A549 (cell line): ENCODE measurements around the gene MTHFSD. TPM values are rescaled to one million over a fixed set of nuclear protein-coding genes. Genes with fewer than 3 reads are reported as not detected.

Experiments
- ATAC-seq, 2 experiments: fragments of 200-7000 bp in 1 of 2; fragments of >200 bp in 1 of 2; cut with Nextera tagmentation in 1 of 2; cut with Tn5 transposase in 1 of 2; 3 replicates each; pipeline versions ENCODE4 v1.8.0 to v1.9.1; 2018 to 2020; ENCODE audit warnings: mild to moderate bottlenecking in 1 of 2, moderate library complexity in 1 of 2
- CTCF ChIA-PET: fragments of 300-600 bp; sonication (Branson Sonifier 250); formaldehyde crosslinking; extraction: SDS; loops from one replicate; lab custom pipeline; 2021; ENCODE audit warnings: antibody characterized with exemption, inconsistent platforms; lab: Yijun Ruan, JAX
- POLR2A ChIA-PET: fragments of 350-600 bp; formaldehyde crosslinking; extraction: SDS; loops from one replicate; lab custom pipeline; 2021; ENCODE audit warnings: antibody characterized with exemption, inconsistent platforms; lab: Yijun Ruan, JAX
- DNase-seq, 2 experiments: peaks; one replicate each; pipeline versions ENCODE4 v3.0.0 to v3.0.0-alpha.2; 2011 to 2016; ENCODE audit warnings: low read depth in 1 of 2, low spot score in 1 of 2
- FAIRE-seq: peaks from 2 replicates; lab custom pipeline; 2011; peaks lifted over from hg19 to GRCh38; lab: Jason Lieb, UNC
- H3K27ac ChIP-seq, 2 experiments: fragments of >200 bp; sonication (Bioruptor Twin); formaldehyde crosslinking; 3 replicates each; pipeline ENCODE4 v1.5.1; 2016 to 2017
- H3K4me1 ChIP-seq: fragments of >200 bp; sonication (Bioruptor Twin); formaldehyde crosslinking; 3 replicates; pipeline ENCODE4 v1.6.1; 2016
- H3K4me2 ChIP-seq: fragments of >200 bp; sonication (Bioruptor Twin); formaldehyde crosslinking; 3 replicates; pipeline ENCODE4 v1.6.1; 2016
- H3K4me3 ChIP-seq: fragments of >200 bp; sonication (Bioruptor Twin); formaldehyde crosslinking; 3 replicates; pipeline ENCODE4 v1.5.1; 2016
- H3K9me3 ChIP-seq: fragments of >200 bp; sonication (Bioruptor Twin); formaldehyde crosslinking; 3 replicates; pipeline ENCODE4 v1.6.1; 2016
- BHLHE40 ChIP-seq: IDR thresholded peaks from 2 replicates; pipeline ENCODE4 v1.6.1; 2012; ENCODE audit warnings: low read depth, low read length, inconsistent platforms
- CEBPB ChIP-seq, 2 experiments: fragments of >200 bp in 1 of 2; sonication (Bioruptor Twin) in 1 of 2; formaldehyde crosslinking in 1 of 2; IDR thresholded peaks; 2 replicates each; pipeline ENCODE4 v1.6.1; 2012 to 2016
- CHD4 ChIP-seq: fragments of 200-600 bp; sonication (generic); IDR thresholded peaks from 2 replicates; pipeline ENCODE4 v1.6.1; 2016; ENCODE audit warnings: antibody characterized with exemption, mild to moderate bottlenecking, borderline replicate concordance
- E2F6 ChIP-seq: IDR thresholded peaks from 2 replicates; pipeline ENCODE4 v1.6.1; 2012; ENCODE audit warnings: low read depth, borderline replicate concordance
- EHMT2 ChIP-seq: fragments of 200-600 bp; sonication (generic); IDR thresholded peaks from 2 replicates; pipeline ENCODE4 v1.6.1; 2016; ENCODE audit warnings: antibody characterized with exemption, low read depth, mild to moderate bottlenecking, moderate library complexity
- FOSL2 ChIP-seq, 2 experiments: fragments of 450-650 bp in 1 of 2; fragments of >200 bp in 1 of 2; sonication (Bioruptor Twin) in 1 of 2; formaldehyde crosslinking; IDR thresholded peaks; 2 replicates each; pipeline versions ENCODE4 v1.5.0 to v1.6.1; 2016 to 2020; ENCODE audit warnings: mild to moderate bottlenecking in 1 of 2, moderate library complexity in 1 of 2
- GATA3 ChIP-seq: IDR thresholded peaks from 2 replicates; pipeline ENCODE4 v1.6.1; 2012; ENCODE audit warnings: borderline replicate concordance
- HEYL ChIP-seq: fragments of 250-450 bp; sonication (Bioruptor Pico); IDR thresholded peaks from 2 replicates; pipeline ENCODE4 v1.8.0; 2021; ENCODE audit warnings: mild to moderate bottlenecking, moderate library complexity
- HOXA7 ChIP-seq: fragments of 250-450 bp; sonication (Bioruptor Pico); IDR thresholded peaks from 2 replicates; pipeline ENCODE4 v1.5.0; 2020; ENCODE audit warnings: mild to moderate bottlenecking, moderate library complexity
- JUN ChIP-seq, 2 experiments: fragments of >200 bp; sonication (Bioruptor Twin); formaldehyde crosslinking; IDR thresholded peaks; 2 replicates in 1 of 2; 3 replicates in 1 of 2; pipeline ENCODE4 v1.6.1; 2016 to 2017
- KDM1A ChIP-seq: fragments of 200-600 bp; sonication (generic); IDR thresholded peaks from 2 replicates; pipeline ENCODE4 v1.6.1; 2016; ENCODE audit warnings: low read depth, mild to moderate bottlenecking
- MAZ ChIP-seq: fragments of 150-350 bp; IDR thresholded peaks from 2 replicates; pipeline ENCODE4 v1.6.1; 2014; ENCODE audit warnings: antibody characterized with exemption, low read depth, low read length, borderline replicate concordance
- NFE2L2 ChIP-seq: fragments of 150-350 bp; conservative IDR thresholded peaks from 2 replicates; pipeline ENCODE4 v1.6.1; 2014; ENCODE audit warnings: low read length
- NPAS2 ChIP-seq: fragments of 250-450 bp; sonication (Bioruptor Pico); IDR thresholded peaks from 2 replicates; pipeline ENCODE4 v1.8.0; 2022; ENCODE audit warnings: mild to moderate bottlenecking, moderate library complexity, borderline replicate concordance
- RARB ChIP-seq: fragments of 250-450 bp; sonication (Bioruptor Pico); IDR thresholded peaks from 2 replicates; pipeline ENCODE4 v1.8.0; 2021; ENCODE audit warnings: mild to moderate bottlenecking, moderate library complexity
- USF2 ChIP-seq: fragments of 450-650 bp; IDR thresholded peaks from 2 replicates; pipeline ENCODE4 v1.6.1; 2014; ENCODE audit warnings: antibody characterized with exemption
- ZFP36 ChIP-seq: fragments of 450-650 bp; IDR thresholded peaks from 2 replicates; pipeline ENCODE4 v1.6.1; 2014; ENCODE audit warnings: borderline replicate concordance; ENCODE audit not compliant: partially characterized antibody
- WGBS: methylation state at CpG from one replicate; pipeline ENCODE4 v1.1.6; 2017; ENCODE audit errors: missing lambda C conversion rate; 5-methylcytosine and 5-hydroxymethylcytosine counted together
- polyA plus RNA-seq, 4 experiments: library from polyadenylated mRNA; depleted of rRNA in 3 of 4; stranded (reverse); fragments of >200 nt; fragmentation: RNase III in 1 of 4; extraction: RNeasy Plus Mini Kit Qiagen cat#74134 plus additional on column Dnase treatment in 1 of 4; gene quantifications; 2 replicates in 3 of 4; 3 replicates in 1 of 4; pipeline ENCODE4 v1.2.3, GENCODE V29; 2011 to 2017
- TF ChIP-seq, protein P1 (sequence below): fragments of >200 bp; sonication (Bioruptor Twin); formaldehyde crosslinking; IDR thresholded peaks from 3 replicates; pipeline ENCODE4 v1.6.1; 2016
- TF ChIP-seq, protein P2 (sequence below): fragments of >200 bp; sonication (Bioruptor Twin); formaldehyde crosslinking; IDR thresholded peaks from 2 replicates; pipeline ENCODE4 v1.6.1; 2016

Gene MTHFSD
- polyA plus RNA-seq, 2 of the 4 experiments (the other 2 are of a cell fraction): 13.1 to 16.9 TPM

- H3K4me1 ChIP-seq: peaks cover 19% of the 10 kb centered on the region
- ChIA-PET POLR2A (no interaction called here), CTCF (interaction anchor here (1.3 to 2.1 kb wide), 2 partner anchors 9 to 12 kb away, joined by 6 to 16 read pairs; no protein-coding TSS in a partner anchor)
- peak overlapping the region; percentile 46; the same call in 2 of the 3 replicates for H3K4me3 ChIP-seq
- FAIRE-seq (no peak), ATAC-seq (no peak), DNase-seq (peak in 1 of 2 experiments; percentile 25)
- TF ChIP-seq BHLHE40: no peak
- no peak for TF ChIP-seq E2F6
- no peak for TF ChIP-seq JUN (IDR thresholded peaks at IDR 0.05)
- TF ChIP-seq USF2: no peak
- TF ChIP-seq HEYL (CRISPR knock-in tag): no peak
- TF ChIP-seq KDM1A: no peak
- no peak for TF ChIP-seq FOSL2 (IDR thresholded peaks at IDR 0.05)
- no peak for TF ChIP-seq FOSL2 (CRISPR knock-in tag; IDR thresholded peaks at IDR 0.05)
- 41% methylated on average over 48 of the region's 99 CpGs for WGBS
- no peak overlapping the region for H3K27ac ChIP-seq
- no peaks in the 10 kb centered on the region for H3K9me3 ChIP-seq
- H3K4me2 ChIP-seq: peak overlapping the region; percentile 94
Observed at GRCh38 chr16:86508028-86508946, 46.7 kb downstream of the MTHFSD start.

DNA sequence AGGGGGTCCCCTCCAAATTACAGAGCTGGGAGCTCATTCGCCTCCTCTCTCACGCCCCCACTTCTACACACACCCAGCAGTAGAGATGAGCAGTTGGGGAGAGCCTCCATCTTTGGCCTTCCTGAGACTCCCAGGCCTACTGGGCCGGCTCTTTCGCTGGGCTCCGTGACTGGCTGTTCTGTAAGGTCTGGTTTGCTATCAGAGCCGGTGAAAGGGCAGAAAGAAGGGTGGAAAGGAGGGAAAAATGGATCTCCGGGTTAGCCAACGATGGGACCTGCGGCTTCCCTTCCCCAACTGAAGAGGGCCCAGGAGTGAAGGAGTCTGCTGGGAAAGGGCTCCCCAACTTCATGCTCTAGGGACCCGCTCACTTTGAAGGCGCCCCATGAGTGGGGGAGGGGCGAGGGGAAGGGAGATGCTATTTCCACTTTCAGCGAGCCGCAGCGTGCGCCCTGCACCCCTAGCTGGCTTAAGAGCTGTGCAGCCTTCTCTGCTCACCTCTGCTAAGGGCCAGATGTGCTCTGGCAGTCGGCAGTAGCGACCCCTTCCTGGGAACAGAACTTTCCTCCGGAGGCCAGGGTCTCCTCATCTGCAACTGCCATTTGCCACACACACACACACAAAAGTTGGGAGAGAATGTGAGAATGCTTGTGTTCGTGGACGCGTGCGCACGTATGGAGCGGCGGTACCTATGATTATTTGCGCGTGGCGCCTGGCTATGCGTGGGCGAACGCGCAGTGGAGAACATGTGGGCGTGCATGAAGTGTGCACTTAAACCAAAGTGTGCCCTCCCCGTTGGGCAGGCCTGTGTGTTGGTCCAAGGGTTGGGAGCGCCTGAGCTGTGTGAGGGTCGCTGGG, 47.6 kb downstream of the MTHFSD start:
- CTCF ChIA-PET: interaction anchor here (1.3 to 2.1 kb wide), 3 partner anchors 10 to 13 kb away, joined by 6 to 16 read pairs (median 12); no protein-coding TSS in a partner anchor
- no peak for DNase-seq
- POLR2A ChIA-PET: no interaction called here
- H3K4me2 ChIP-seq: no peak overlapping the region
- WGBS: 45% methylated on average over 36 of the region's 37 CpGs
- no peak overlapping the region for H3K4me3 ChIP-seq
- no peak overlapping the region for H3K27ac ChIP-seq
- H3K9me3 ChIP-seq: no peaks in the 10 kb centered on the region
- H3K4me1 ChIP-seq: peaks cover 19% of the 10 kb centered on the region
- TF ChIP-seq NPAS2 (CRISPR knock-in tag) (no peak), MAZ (no peak), NFE2L2 (no peak), CHD4 (no peak), EHMT2 (no peak), ZFP36 (no peak), RARB (no peak), GATA3 (no peak), HOXA7 (CRISPR knock-in tag) (no peak), E2F6 (no peak), CEBPB (IDR thresholded peaks at IDR 0.05) (no peak)
- TF ChIP-seq, protein P1, sequence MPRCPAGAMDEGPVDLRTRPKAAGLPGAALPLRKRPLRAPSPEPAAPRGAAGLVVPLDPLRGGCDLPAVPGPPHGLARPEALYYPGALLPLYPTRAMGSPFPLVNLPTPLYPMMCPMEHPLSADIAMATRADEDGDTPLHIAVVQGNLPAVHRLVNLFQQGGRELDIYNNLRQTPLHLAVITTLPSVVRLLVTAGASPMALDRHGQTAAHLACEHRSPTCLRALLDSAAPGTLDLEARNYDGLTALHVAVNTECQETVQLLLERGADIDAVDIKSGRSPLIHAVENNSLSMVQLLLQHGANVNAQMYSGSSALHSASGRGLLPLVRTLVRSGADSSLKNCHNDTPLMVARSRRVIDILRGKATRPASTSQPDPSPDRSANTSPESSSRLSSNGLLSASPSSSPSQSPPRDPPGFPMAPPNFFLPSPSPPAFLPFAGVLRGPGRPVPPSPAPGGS: no peak
- TF ChIP-seq, protein P2, sequence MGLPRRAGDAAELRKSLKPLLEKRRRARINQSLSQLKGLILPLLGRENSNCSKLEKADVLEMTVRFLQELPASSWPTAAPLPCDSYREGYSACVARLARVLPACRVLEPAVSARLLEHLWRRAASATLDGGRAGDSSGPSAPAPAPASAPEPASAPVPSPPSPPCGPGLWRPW: no peak
- no peak for ATAC-seq
- no peak for FAIRE-seq
